NT2/D1 (cell line): ENCODE results near the gene HPS1.

Experiments used
- DNase-seq: peaks from one replicate; pipeline ENCODE4 v3.0.0-alpha.2; 2011; ENCODE audit warnings: low read depth, low spot score
- H3K27me3 ChIP-seq: 2 replicates; pipeline ENCODE4 v1.6.0; 2011; ENCODE audit warnings: mild to moderate bottlenecking; ENCODE audit not compliant: insufficient read length, insufficient read depth
- H3K36me3 ChIP-seq: 2 replicates; pipeline ENCODE4 v1.6.1; 2011; ENCODE audit warnings: mild to moderate bottlenecking, low read length, mixed read lengths; ENCODE audit not compliant: insufficient read depth, insufficient read length
- H3K4me1 ChIP-seq: 2 replicates; pipeline ENCODE4 v1.5.1; 2011; ENCODE audit not compliant: insufficient read depth, insufficient read length
- H3K4me3 ChIP-seq: 2 replicates; pipeline ENCODE4 v1.5.1; 2011; ENCODE audit warnings: low read depth; ENCODE audit not compliant: insufficient read length
- H3K9ac ChIP-seq: 2 replicates; pipeline ENCODE4 v1.6.0; 2011; ENCODE audit warnings: low read depth; ENCODE audit not compliant: insufficient read length
- H3K9me3 ChIP-seq: 2 replicates; pipeline ENCODE4 v1.5.1; 2011; ENCODE audit warnings: mild to moderate bottlenecking, low read length; ENCODE audit not compliant: insufficient read depth
- SUZ12 ChIP-seq: IDR thresholded peaks from 2 replicates; pipeline ENCODE4 v1.6.1; 2011; ENCODE audit not compliant: insufficient read length, insufficient read depth; ENCODE audit errors: extremely low read depth
- YY1 ChIP-seq: IDR thresholded peaks from 2 replicates; pipeline ENCODE4 v1.6.1; 2011; ENCODE audit not compliant: insufficient read length, insufficient read depth
- ZNF274 ChIP-seq: IDR thresholded peaks from 2 replicates; pipeline ENCODE4 v1.6.1; 2011; ENCODE audit warnings: mild to moderate bottlenecking, low read depth, low read length

HPS1 gene

DNA sequence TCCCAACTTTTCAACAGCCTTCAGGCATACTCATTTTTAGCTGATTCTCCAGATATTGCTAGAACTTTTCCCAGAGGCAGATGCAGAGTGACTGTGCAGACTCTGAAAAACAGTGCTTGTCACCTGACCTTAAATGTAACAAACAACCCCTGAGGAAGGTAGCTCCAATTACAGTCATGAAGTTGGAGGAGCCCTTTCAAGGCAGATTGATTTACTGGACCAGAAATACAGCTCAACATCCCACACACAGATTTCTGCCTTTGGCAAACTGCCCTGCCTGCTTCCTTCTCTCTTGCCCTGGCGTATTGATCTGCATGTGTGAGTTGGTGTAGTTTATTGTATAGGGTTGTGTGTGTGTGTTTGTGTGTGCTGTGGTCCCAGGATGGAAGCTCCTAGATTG, 70.2 kb downstream of the HPS1 start:
- H3K9ac ChIP-seq = no peak overlapping the region
- TF ChIP-seq YY1 (no peak), ZNF274 (no peak), SUZ12 (no peak)
- DNase-seq = no peak
- H3K27me3 ChIP-seq = no peaks in the 10 kb centered on the region
- H3K36me3 ChIP-seq = no peaks in the 10 kb centered on the region
- H3K9me3 ChIP-seq = peaks cover 9% of the 10 kb centered on the region; the same call in 1 of the 2 replicates
- no peak overlapping the region for H3K4me3 ChIP-seq
- H3K4me1 ChIP-seq = peaks cover 2% of the 10 kb centered on the region

GRCh38 chr10:98374217-98374985, 72.3 kb downstream of the HPS1 start:
- no peak for DNase-seq
- Histone ChIP-seq H3K4me1 (peaks cover 2% of the 10 kb centered on the region), H3K36me3 (no peaks in the 10 kb centered on the region), H3K27me3 (no peaks in the 10 kb centered on the region), H3K9me3 (peaks cover 9% of the 10 kb centered on the region; the same call in 1 of the 2 replicates), H3K4me3 (no peak overlapping the region), H3K9ac (no peak overlapping the region)
- TF ChIP-seq ZNF274 (no peak), SUZ12 (no peak), YY1 (no peak)

DNA sequence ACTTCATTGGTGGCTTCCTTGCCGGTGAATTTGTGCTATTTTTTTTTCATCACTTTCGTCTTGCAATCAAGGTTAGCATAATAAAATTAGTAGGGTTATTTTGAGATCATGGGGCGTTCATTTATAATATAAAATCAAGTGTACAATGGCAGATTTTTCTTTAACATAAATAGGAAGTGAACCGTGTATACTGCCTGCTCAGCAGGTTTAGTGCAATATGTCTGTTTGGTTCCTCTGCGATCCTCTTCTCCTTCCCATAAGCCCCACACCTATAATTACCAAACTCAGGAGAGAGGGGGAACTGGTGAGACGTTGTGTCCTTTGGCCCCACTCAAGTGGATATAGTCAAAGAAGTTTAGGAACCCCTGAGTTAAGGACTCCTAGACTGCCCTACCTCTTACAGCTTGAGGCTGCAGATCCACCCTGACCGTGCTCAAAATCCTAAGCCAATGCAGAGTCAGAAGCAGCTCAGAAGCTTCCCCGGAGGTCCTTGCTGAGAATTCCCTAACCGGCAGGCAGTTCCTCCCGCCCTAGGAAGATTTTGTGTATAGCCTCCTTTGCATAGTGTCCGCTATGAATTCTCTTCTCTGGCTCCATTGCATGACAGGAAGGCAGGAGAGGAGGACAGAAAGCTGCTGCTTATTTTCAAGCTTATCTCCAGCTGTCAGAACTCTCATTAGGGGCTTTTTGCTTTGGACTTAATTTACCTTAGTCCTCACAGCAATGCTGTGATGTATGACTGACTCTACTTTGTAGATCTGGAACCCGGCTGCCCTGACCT, 73.3 kb downstream of the HPS1 start:
- Histone ChIP-seq H3K36me3 (no peaks in the 10 kb centered on the region), H3K4me3 (no peak overlapping the region), H3K27me3 (no peaks in the 10 kb centered on the region), H3K4me1 (peaks cover 2% of the 10 kb centered on the region), H3K9me3 (peaks cover 17% of the 10 kb centered on the region; the same call in 1 of the 2 replicates), H3K9ac (no peak overlapping the region)
- DNase-seq = no peak
- TF ChIP-seq SUZ12 (no peak), YY1 (no peak), ZNF274 (no peak)

GRCh38 chr10:98370831-98371820, 75.6 kb downstream of the HPS1 start:
- Histone ChIP-seq H3K4me1 (peaks cover 3% of the 10 kb centered on the region), H3K9me3 (peaks cover 9% of the 10 kb centered on the region; the same call in 1 of the 2 replicates), H3K4me3 (no peak overlapping the region), H3K36me3 (no peaks in the 10 kb centered on the region), H3K27me3 (no peaks in the 10 kb centered on the region), H3K9ac (no peak overlapping the region)
- no peak for DNase-seq
- TF ChIP-seq ZNF274 (no peak), YY1 (no peak), SUZ12 (no peak)

DNA sequence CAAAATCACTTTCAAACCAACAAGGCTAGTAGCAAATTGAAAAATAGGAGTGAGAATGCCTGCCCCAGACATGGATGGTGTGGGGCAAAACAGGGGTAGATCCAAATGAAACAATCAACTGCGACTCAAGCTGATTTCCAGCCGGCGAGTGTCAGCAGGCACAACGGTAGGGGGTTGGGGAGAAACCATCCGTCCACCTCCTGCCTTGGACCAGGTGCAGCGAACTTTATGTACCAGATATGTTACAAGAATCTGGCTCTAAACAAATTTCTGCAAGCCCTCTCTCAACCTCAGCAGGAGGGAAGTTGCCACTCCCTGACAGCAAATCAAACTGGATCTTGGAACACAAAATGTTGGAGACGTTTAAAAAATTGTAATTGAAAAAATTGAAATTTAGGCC, 76.9 kb downstream of the HPS1 start:
- no peak overlapping the region for H3K9ac ChIP-seq

GRCh38 chr10:98368644-98369043, 78.1 kb downstream of the HPS1 start:
- DNase-seq = no peak
- H3K9ac ChIP-seq = no peak overlapping the region
- H3K9me3 ChIP-seq = peaks cover 9% of the 10 kb centered on the region; the same call in 1 of the 2 replicates
- H3K36me3 ChIP-seq = no peaks in the 10 kb centered on the region
- TF ChIP-seq SUZ12 = no peak
- no peak for TF ChIP-seq ZNF274
- no peak for TF ChIP-seq YY1
- H3K4me3 ChIP-seq = no peak overlapping the region
- peaks cover 4% of the 10 kb centered on the region for H3K4me1 ChIP-seq
- H3K27me3 ChIP-seq = no peaks in the 10 kb centered on the region

More for the DNA sequence above, 76.9 kb downstream of the HPS1 start:
- peaks cover 6% of the 10 kb centered on the region for H3K4me1 ChIP-seq
- H3K9me3 ChIP-seq = peaks cover 9% of the 10 kb centered on the region; the same call in 1 of the 2 replicates
- no peaks in the 10 kb centered on the region for H3K27me3 ChIP-seq
- H3K4me3 ChIP-seq = no peak overlapping the region
- H3K36me3 ChIP-seq = no peaks in the 10 kb centered on the region
- no peak for DNase-seq
- no peak for TF ChIP-seq SUZ12
- TF ChIP-seq YY1 = no peak
- TF ChIP-seq ZNF274 = no peak
